ENCODE results near the gene G3BP2. TPM values are rescaled to one million over a fixed set of nuclear protein-coding genes. Genes with fewer than 3 reads are reported as not detected.

The G3BP2 gene
- total and polyA plus RNA-seq, 2 of the 13 experiments (the other 11 are each of a cell fraction or from before 2014, with no cell fraction given): 51.7 to 179 TPM

DNA sequence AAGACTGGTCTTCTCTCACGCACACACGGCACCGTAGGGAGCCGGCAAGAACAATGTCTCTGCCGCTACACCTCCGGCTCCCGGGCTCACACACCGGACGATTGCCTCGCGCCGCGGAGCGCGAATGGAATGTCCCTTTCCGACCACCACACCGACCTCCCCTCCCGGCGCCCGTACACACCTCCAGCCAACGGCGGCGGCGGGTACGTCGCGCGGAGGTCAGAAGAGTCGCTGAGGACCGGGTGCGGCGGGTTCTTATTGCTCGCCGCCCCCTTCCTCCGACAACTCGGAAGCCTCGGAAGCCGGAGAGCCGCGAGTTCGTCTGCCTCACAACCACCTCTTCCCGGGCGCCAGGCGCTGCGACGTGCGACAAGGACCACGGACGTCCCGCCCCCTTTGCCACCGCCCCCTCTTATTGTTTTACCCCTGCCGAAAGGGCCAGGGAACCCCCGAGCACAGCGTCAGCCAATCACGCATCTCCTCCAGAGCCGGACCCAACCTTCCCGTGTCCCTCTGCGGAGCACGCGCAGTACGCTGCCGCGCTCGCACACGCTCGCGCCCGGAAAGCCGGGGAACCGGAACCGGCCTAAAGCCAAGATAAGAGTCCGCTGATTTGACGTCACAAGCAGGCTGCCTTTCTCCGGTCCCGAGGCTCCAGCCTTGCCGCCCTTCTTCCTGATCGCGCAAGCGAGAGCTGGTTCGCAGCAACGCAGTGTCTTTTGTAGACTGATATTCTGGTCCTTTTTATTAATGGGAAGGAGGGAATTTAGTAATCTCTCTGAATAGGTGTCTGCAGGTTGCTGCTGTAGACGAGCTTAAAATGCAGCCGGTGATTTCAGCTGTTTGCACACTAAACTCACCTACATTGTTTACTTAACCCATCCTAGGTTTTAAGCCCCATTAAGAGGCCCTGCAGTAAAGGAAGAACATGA is at the start of gene G3BP2 (continued):
- TF ChIP-seq, protein P1, sequence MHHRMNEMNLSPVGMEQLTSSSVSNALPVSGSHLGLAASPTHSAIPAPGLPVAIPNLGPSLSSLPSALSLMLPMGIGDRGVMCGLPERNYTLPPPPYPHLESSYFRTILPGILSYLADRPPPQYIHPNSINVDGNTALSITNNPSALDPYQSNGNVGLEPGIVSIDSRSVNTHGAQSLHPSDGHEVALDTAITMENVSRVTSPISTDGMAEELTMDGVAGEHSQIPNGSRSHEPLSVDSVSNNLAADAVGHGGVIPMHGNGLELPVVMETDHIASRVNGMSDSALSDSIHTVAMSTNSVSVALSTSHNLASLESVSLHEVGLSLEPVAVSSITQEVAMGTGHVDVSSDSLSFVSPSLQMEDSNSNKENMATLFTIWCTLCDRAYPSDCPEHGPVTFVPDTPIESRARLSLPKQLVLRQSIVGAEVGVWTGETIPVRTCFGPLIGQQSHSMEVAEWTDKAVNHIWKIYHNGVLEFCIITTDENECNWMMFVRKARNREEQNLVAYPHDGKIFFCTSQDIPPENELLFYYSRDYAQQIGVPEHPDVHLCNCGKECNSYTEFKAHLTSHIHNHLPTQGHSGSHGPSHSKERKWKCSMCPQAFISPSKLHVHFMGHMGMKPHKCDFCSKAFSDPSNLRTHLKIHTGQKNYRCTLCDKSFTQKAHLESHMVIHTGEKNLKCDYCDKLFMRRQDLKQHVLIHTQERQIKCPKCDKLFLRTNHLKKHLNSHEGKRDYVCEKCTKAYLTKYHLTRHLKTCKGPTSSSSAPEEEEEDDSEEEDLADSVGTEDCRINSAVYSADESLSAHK (CRISPR knock-in tag; IDR thresholded peaks at IDR 0.05; ENCODE audit: borderline replicate concordance): no peak
- TF ChIP-seq ZZZ3 (CRISPR knock-in tag; IDR thresholded peaks at IDR 0.05; ENCODE audit: borderline replicate concordance) (peak; percentile 56; the same call in 1 of the 2 replicates), NAIF1 (CRISPR knock-in tag; IDR thresholded peaks at IDR 0.05; ENCODE audit: borderline replicate concordance) (peak; percentile 63; the same call in 1 of the 2 replicates), ZNF546 (CRISPR knock-in tag; conservative IDR thresholded peaks at IDR 0.05) (no peak; the same call in 1 of the 2 replicates), ZNF569 (CRISPR knock-in tag; IDR thresholded peaks at IDR 0.05; ENCODE audit: borderline replicate concordance) (no peak; the same call in 1 of the 2 replicates), ZNF598 (CRISPR knock-in tag; IDR thresholded peaks at IDR 0.05; ENCODE audit: borderline replicate concordance) (0 out of 2 replicates have a peak, but pooled peaks have one; percentile 6), BCL6 (CRISPR knock-in tag; IDR thresholded peaks at IDR 0.05) (no peak), ZNF24 (IDR thresholded peaks at IDR 0.05) (no peak), XBP1 (CRISPR knock-in tag; IDR thresholded peaks at IDR 0.05) (no peak), MYC (CRISPR knock-in tag; IDR thresholded peaks at IDR 0.05; ENCODE audit: borderline replicate concordance) (peak; percentile 78), NONO (IDR thresholded peaks at IDR 0.05) (no peak), NONO (CRISPR knock-in tag; conservative IDR thresholded peaks at IDR 0.05) (peak; percentile 51; the same call in 1 of the 2 replicates), ZNF496 (CRISPR knock-in tag; IDR thresholded peaks at IDR 0.05; ENCODE audit: insufficient replicate concordance) (no peak), NFIC (IDR thresholded peaks at IDR 0.05; ENCODE audit: low read length) (no peak), KLF6 (CRISPR knock-in tag; IDR thresholded peaks at IDR 0.05) (peak; percentile 50; the same call in 1 of the 2 replicates), MATR3 (CRISPR knock-in tag; IDR thresholded peaks at IDR 0.05) (no peak), SNAI1 (CRISPR knock-in tag; IDR thresholded peaks at IDR 0.05; ENCODE audit: borderline replicate concordance) (no peak; the same call in 1 of the 2 replicates), HNF4G (IDR thresholded peaks at IDR 0.05; ENCODE audit: borderline replicate concordance, low read depth, low read length) (0 out of 2 replicates have a peak, but pooled peaks have one; percentile 24), HNF4G (CRISPR knock-in tag; IDR thresholded peaks at IDR 0.05; ENCODE audit: borderline replicate concordance, low read depth) (peak; percentile 21; the same call in 1 of the 2 replicates)
- TF ChIP-seq, protein P2, sequence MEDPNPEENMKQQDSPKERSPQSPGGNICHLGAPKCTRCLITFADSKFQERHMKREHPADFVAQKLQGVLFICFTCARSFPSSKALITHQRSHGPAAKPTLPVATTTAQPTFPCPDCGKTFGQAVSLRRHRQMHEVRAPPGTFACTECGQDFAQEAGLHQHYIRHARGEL (CRISPR knock-in tag; IDR thresholded peaks at IDR 0.05): 0 out of 2 replicates have a peak, but pooled peaks have one; percentile 11
- TF ChIP-seq, protein P3, sequence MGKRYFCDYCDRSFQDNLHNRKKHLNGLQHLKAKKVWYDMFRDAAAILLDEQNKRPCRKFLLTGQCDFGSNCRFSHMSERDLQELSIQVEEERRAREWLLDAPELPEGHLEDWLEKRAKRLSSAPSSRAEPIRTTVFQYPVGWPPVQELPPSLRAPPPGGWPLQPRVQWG (CRISPR knock-in tag; IDR thresholded peaks at IDR 0.05; ENCODE audit: borderline replicate concordance, low read depth): no peak
- TF ChIP-seq, protein P4, sequence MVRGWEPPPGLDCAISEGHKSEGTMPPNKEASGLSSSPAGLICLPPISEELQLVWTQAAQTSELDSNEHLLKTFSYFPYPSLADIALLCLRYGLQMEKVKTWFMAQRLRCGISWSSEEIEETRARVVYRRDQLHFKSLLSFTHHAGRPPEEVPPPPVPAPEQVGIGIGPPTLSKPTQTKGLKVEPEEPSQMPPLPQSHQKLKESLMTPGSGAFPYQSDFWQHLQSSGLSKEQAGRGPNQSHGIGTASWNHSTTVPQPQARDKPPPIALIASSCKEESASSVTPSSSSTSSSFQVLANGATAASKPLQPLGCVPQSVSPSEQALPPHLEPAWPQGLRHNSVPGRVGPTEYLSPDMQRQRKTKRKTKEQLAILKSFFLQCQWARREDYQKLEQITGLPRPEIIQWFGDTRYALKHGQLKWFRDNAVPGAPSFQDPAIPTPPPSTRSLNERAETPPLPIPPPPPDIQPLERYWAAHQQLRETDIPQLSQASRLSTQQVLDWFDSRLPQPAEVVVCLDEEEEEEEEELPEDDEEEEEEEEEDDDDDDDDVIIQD (CRISPR knock-in tag; IDR thresholded peaks at IDR 0.05; ENCODE audit: low read depth): peak; percentile 52; the same call in 1 of the 2 replicates

All from HepG2 (cell line).